ENCODE data around the gene FCER1A. TPM values are rescaled to one million over a fixed set of nuclear protein-coding genes. Genes with fewer than 3 reads are reported as not detected.

FCER1A gene
- under 1 TPM in 1 of 4 donors, not detected in 3; 0.40 TPM for total RNA-seq

GRCh38 chr1:159302095-159302494 is at the start of gene FCER1A:
FCER1A (plus strand) TSS chr1:159302336; CDS start chr1:159302365, 29 bp downstream.
- DNase-seq, result no peak
- WGBS, 2 donors, result 90 to 95% methylated on average over 1 of the region's 1 CpG
- H3K36me3 ChIP-seq, result no peaks in the 10 kb centered on the region
- H3K4me1 ChIP-seq, result no peaks in the 10 kb centered on the region
- no peak for TF ChIP-seq CTCF (IDR thresholded peaks at IDR 0.05)
- no peak for TF ChIP-seq POLR2A (IDR thresholded peaks at IDR 0.05)
- intact Hi-C loops (cut with DNase I), result no loop called here
- H3K9me3 ChIP-seq, result no peaks in the 10 kb centered on the region
- no peak within 1 kb of the TSS for H3K4me3 ChIP-seq (replicated peaks in 1 of 3)
- no peaks in the 10 kb centered on the region for H3K27me3 ChIP-seq
- H3K27ac ChIP-seq, result no peak within 1 kb of the TSS

GRCh38 chr1:159261311-159261710 is 40.8 kb upstream of the FCER1A start:
- no peak for TF ChIP-seq POLR2A (IDR thresholded peaks at IDR 0.05)
- Histone ChIP-seq H3K27ac (no peak overlapping the region), H3K4me3 (replicated peaks in 1 of 3) (no peak overlapping the region), H3K27me3 (no peaks in the 10 kb centered on the region), H3K9me3 (no peaks in the 10 kb centered on the region), H3K4me1 (no peaks in the 10 kb centered on the region), H3K36me3 (no peaks in the 10 kb centered on the region)
- intact Hi-C loops (cut with DNase I), result no loop called here
- DNase-seq, result no peak

GRCh38 chr1:159261721-159262494 is 40.2 kb upstream of the FCER1A start:
- H3K4me3 ChIP-seq (replicated peaks in 1 of 3), result no peak overlapping the region
- intact Hi-C loops (cut with DNase I), result no loop called here
- no peaks in the 10 kb centered on the region for H3K27me3 ChIP-seq
- 83 to 87% methylated on average over 2 of the region's 2 CpGs for WGBS, 2 donors
- H3K36me3 ChIP-seq, result no peaks in the 10 kb centered on the region
- H3K27ac ChIP-seq, result no peak overlapping the region
- TF ChIP-seq CTCF (IDR thresholded peaks at IDR 0.05) (no peak), POLR2A (IDR thresholded peaks at IDR 0.05) (no peak)
- no peaks in the 10 kb centered on the region for H3K4me1 ChIP-seq
- no peak for DNase-seq
- H3K9me3 ChIP-seq, result no peaks in the 10 kb centered on the region

DNA sequence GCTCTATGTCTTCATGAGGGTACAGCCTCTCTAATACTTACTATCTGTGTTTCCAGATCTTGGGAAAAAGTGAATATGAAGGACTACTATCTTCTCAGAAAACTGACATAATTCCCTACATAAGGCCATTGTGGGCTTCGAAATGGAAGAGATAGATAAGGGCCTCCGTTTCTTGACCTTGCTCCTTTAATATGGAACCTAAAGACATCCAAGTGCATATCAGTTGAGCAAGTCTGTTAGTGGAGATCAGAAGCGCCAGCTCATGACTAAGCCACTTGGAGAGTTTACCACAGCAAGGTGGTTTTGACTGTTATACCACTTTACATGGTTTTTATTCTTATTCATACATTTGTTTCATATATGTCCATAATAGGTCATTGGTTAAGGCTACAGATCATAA is 35.3 kb upstream of the FCER1A start:
- Histone ChIP-seq H3K4me1 (no peaks in the 10 kb centered on the region), H3K4me3 (replicated peaks in 1 of 3) (no peak overlapping the region), H3K27me3 (no peaks in the 10 kb centered on the region), H3K9me3 (no peaks in the 10 kb centered on the region), H3K36me3 (no peaks in the 10 kb centered on the region), H3K27ac (no peak overlapping the region)
- no peak for DNase-seq
- WGBS, 2 donors, result 85 to 87% methylated on average over 3 of the region's 3 CpGs
- intact Hi-C loops (cut with DNase I), result no loop called here
- TF ChIP-seq CTCF (IDR thresholded peaks at IDR 0.05), result no peak
- no peak for TF ChIP-seq POLR2A (IDR thresholded peaks at IDR 0.05)

GRCh38 chr1:159274631-159275030 is 27.5 kb upstream of the FCER1A start:
- Histone ChIP-seq H3K27ac (no peak overlapping the region), H3K36me3 (no peaks in the 10 kb centered on the region), H3K27me3 (no peaks in the 10 kb centered on the region), H3K4me1 (no peaks in the 10 kb centered on the region), H3K9me3 (no peaks in the 10 kb centered on the region), H3K4me3 (replicated peaks in 1 of 3) (no peak overlapping the region)
- intact Hi-C loops (cut with DNase I), result no loop called here
- no peak for TF ChIP-seq CTCF (IDR thresholded peaks at IDR 0.05)
- DNase-seq, result no peak
- WGBS, 2 donors, result 66 to 78% methylated on average over 2 of the region's 2 CpGs

Measured in thyroid gland (tissue), 4 donors.